Glutamatergic neuron (in vitro differentiated cells): ENCODE measurements around the gene CDH4. TPM values are rescaled to one million over a fixed set of nuclear protein-coding genes. Genes with fewer than 3 reads are reported as not detected.

Experiments
- DNase-seq: peaks from one replicate; pipeline ENCODE4 v3.0.0; 2022
- H3K27ac Mint-ChIP-seq: one replicate; pipeline ENCODE4 v1.8.0; 2020; ENCODE audit warnings: mild to moderate bottlenecking, mixed read lengths, inconsistent platforms; ENCODE audit not compliant: unreplicated experiment
- H3K27me3 Mint-ChIP-seq: one replicate; pipeline ENCODE4 v1.8.0; 2020; ENCODE audit warnings: mild to moderate bottlenecking, moderate library complexity, mixed read lengths, inconsistent platforms; ENCODE audit not compliant: unreplicated experiment
- H3K36me3 Mint-ChIP-seq: one replicate; pipeline ENCODE4 v1.8.0; 2020; ENCODE audit warnings: mild to moderate bottlenecking, mixed read lengths, inconsistent platforms; ENCODE audit not compliant: unreplicated experiment
- H3K4me1 Mint-ChIP-seq: one replicate; pipeline ENCODE4 v1.8.0; 2020; ENCODE audit warnings: mild to moderate bottlenecking, low read depth, mixed read lengths, inconsistent platforms; ENCODE audit not compliant: unreplicated experiment
- H3K4me3 Mint-ChIP-seq: one replicate; pipeline ENCODE4 v1.8.0; 2020; ENCODE audit warnings: mild to moderate bottlenecking, mixed read lengths, inconsistent platforms; ENCODE audit not compliant: unreplicated experiment
- H3K9me3 Mint-ChIP-seq: one replicate; pipeline ENCODE4 v1.8.0; 2020; ENCODE audit warnings: mild to moderate bottlenecking, moderate library complexity, mixed read lengths, inconsistent platforms; ENCODE audit not compliant: unreplicated experiment
- CTCF ChIP-seq: fragments of 200-600 bp; sonication (generic); IDR thresholded peaks from one replicate; pipeline ENCODE4 v1.5.0; 2021; ENCODE audit not compliant: partially characterized antibody, unreplicated experiment
- total RNA-seq: library from RNA; stranded (reverse); fragmentation: NEBNext Ultra II Directional; extraction: Animal tissue kit (Norgen Biotek cat#: 25700); gene quantifications from one replicate; pipeline ENCODE4 v1.2.1, GENCODE V29; 2021; ENCODE audit not compliant: unreplicated experiment

The CDH4 gene
- total RNA-seq, 1 donor from 2014 or later, result 1.2 TPM

DNA sequence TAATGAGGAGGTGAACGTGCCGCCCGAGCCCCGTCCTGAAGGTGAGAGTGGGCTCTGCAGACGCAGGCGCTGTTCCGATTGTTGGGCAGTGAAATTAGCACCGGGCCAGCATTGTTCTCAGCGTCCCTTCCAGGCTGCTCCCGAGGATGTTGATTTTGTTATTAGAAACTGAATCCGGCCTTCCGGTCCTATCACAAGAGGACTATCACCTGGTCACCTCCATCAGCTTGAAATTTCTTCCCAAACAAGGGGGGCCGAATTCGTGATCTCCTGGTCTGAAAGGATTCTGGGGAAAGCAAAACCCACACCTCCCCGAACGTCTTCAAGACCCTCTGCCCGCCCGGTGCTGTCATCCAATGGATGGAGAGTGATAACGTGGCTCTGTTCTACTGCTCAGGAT lies 627.6 kb downstream of the CDH4 start:
- Mint-ChIP-seq H3K4me3 (no peak overlapping the region), H3K4me1 (no peaks in the 10 kb centered on the region), H3K36me3 (no peaks in the 10 kb centered on the region), H3K9me3 (peaks cover 5% of the 10 kb centered on the region), H3K27ac (no peak overlapping the region), H3K27me3 (peaks cover 6% of the 10 kb centered on the region)
- no peak for TF ChIP-seq CTCF
- DNase-seq, result no peak

DNA sequence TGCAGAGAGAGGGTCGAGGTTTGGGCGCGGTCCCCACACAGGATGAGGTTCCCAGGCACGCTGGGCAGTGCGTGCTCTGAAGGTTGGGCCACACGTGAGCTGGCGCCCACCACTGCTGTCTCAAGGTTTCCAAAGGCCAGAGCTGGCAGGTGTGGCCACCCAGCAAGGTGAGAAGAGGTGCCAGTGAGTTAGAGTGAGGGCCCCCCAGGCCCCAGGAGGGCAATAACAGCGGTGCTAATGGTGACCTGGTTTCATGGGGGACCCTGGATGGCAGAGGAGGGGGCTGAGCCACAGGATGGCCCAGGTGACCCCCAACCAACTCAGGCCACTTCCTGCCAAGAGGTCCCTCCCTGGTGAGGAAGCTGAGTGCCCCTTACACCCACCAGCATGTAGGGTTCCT lies 628.6 kb downstream of the CDH4 start:
- H3K9me3 Mint-ChIP-seq, result peaks cover 5% of the 10 kb centered on the region
- H3K27ac Mint-ChIP-seq, result no peak overlapping the region
- DNase-seq, result no peak
- no peak overlapping the region for H3K4me3 Mint-ChIP-seq
- no peaks in the 10 kb centered on the region for H3K4me1 Mint-ChIP-seq
- H3K36me3 Mint-ChIP-seq, result no peaks in the 10 kb centered on the region
- H3K27me3 Mint-ChIP-seq, result peaks cover 8% of the 10 kb centered on the region
- no peak for TF ChIP-seq CTCF

DNA sequence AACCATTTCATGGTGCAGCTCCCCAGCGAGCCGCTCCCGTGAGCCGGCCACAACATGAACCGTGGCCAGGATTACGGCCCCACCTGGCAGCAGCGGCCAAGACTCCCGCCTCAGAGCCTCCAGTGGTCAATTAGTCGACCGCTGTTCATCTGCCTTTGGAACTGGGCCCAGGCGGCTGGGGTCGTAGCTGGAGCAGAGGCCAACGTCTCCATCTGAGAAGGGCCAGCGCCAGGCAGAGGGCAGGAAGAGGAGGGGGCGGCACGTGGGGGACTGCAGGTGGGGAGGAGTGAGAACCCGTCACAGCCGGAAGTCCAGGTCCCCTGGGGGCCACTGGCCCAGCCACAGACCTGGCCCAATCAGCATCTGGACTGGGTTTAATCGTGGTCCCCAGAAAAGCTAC lies 629.4 kb downstream of the CDH4 start:
- Mint-ChIP-seq H3K4me1 (no peaks in the 10 kb centered on the region), H3K9me3 (peaks cover 5% of the 10 kb centered on the region), H3K27me3 (peaks cover 8% of the 10 kb centered on the region), H3K4me3 (no peak overlapping the region), H3K36me3 (no peaks in the 10 kb centered on the region), H3K27ac (no peak overlapping the region)
- DNase-seq, result no peak
- TF ChIP-seq CTCF, result no peak

DNA sequence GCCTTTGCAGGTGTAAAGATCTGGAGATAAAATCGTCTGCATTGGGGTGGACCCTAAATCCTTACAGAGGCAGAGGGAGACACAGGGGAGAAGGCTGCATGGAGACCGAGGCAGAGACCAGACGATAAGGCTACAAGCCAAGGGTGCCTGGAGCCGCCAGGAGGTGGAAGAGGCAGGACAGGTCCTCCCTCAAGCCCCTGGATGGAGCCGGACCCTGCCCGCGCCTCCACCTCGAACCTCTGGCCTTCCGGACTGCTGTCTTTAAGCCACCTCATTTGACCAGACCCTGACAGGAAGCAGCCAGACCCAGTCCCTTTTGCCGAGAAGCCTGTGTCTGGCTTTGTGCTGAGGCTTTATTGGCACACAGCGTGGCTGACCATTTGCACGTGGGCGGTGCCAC lies 629.8 kb downstream of the CDH4 start:
- Mint-ChIP-seq H3K27ac (no peak overlapping the region), H3K9me3 (peaks cover 5% of the 10 kb centered on the region), H3K27me3 (peaks cover 8% of the 10 kb centered on the region), H3K4me3 (no peak overlapping the region), H3K36me3 (no peaks in the 10 kb centered on the region), H3K4me1 (no peaks in the 10 kb centered on the region)
- DNase-seq, result no peak
- TF ChIP-seq CTCF, result no peak

DNA sequence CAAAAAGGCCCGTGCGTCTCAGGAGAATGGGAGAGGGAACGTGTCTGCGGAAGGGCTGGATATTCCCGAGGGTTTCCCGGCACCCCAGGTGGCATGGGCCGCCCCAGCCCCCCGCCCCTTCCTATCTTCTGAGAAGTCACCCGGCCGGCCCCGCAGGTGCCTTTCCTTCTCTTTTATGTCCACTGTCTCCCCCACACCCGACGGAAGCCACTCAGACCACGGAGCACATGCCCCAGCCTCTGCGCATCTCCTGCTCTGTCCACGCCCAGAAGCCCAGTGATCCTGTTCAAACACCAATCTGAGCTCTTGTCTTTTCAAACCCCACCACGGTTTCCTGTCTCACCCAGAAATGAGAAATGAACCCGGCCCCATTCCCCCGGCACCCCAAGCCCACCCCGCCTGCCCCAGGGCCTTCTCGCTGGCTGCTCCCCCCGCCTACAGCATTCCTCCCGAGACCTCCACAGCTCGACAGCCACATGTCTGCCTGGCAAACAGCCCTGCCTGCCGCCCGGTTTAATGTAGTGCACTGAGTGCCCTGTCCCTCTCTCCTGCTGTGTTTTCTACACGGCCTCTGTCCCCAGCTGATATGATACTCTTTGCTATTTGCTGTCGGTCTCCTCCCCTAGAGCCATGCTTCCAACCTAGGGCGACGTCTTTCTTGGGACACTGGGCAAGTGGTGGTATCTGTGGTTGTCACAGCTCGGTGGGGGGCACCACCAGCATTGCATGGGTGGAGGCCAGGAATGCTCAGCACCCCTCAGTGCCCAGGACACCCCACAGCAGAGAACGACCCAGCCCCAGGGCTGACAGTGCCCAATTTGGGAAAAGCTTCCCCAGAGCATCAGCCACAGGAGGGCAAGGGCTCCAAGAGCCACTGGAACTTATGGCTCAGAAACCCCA lies 630.9 kb downstream of the CDH4 start:
- Mint-ChIP-seq H3K4me3 (no peak overlapping the region), H3K27ac (no peak overlapping the region), H3K9me3 (peaks cover 7% of the 10 kb centered on the region), H3K36me3 (no peaks in the 10 kb centered on the region), H3K4me1 (peaks cover 2% of the 10 kb centered on the region), H3K27me3 (peaks cover 10% of the 10 kb centered on the region)
- no peak for TF ChIP-seq CTCF
- no peak for DNase-seq
